ENCODE data around the gene ASTN2.

DNA sequence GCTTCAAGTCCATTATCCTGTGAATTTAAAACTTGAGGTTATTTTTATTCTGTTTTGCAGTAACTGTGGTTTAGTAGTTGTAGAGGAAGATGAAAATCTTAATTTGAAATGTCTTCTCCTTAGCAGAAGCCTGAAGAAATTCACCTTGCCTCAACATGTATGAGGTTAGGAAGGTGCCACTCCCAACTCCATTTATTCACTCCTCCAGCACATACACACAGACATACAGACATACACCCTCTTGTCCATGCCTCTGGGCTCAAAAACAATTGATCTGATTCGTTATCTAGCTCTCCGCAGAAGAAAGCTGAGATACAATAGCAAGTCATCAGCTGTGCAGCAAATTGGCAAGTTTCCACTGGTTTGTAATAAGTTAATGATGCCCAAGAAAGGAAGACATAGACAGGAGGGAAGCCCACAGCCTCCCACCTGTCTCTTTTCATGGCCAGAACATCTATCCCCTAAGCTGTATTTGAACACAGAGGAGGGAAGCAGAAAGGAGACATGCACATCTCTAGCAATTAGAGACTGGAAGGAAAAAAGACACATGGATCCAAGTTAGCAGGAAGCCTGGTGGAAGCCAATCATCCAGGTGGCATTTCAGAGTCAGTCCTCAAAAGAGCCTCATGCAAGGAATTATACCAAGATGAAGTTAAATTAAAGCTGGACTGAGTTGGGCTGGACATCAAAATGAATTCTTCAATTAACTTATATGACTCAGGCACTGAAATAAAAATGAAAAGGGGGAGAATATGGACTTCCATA is 257.9 kb downstream of the ASTN2 start:
- TF ChIP-seq POLR2A (IDR thresholded peaks at IDR 0.05) = no peak
- TF ChIP-seq, protein P1, sequence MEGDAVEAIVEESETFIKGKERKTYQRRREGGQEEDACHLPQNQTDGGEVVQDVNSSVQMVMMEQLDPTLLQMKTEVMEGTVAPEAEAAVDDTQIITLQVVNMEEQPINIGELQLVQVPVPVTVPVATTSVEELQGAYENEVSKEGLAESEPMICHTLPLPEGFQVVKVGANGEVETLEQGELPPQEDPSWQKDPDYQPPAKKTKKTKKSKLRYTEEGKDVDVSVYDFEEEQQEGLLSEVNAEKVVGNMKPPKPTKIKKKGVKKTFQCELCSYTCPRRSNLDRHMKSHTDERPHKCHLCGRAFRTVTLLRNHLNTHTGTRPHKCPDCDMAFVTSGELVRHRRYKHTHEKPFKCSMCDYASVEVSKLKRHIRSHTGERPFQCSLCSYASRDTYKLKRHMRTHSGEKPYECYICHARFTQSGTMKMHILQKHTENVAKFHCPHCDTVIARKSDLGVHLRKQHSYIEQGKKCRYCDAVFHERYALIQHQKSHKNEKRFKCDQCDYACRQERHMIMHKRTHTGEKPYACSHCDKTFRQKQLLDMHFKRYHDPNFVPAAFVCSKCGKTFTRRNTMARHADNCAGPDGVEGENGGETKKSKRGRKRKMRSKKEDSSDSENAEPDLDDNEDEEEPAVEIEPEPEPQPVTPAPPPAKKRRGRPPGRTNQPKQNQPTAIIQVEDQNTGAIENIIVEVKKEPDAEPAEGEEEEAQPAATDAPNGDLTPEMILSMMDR (IDR thresholded peaks at IDR 0.05) = no peak

Measured in right lobe of liver (tissue), 4 donors.